Uterus (tissue), 2 donors: ENCODE results near the gene RHCG.

Source experiments
- POLR2A ChIP-seq, 2 donors: fragments of 450-650 bp; IDR thresholded peaks; one replicate each; pipeline ENCODE4 v1.6.1; 2016; ENCODE audit warnings: antibody characterized with exemption in 2 of 2, mild to moderate bottlenecking in 1 of 2, moderate library complexity in 1 of 2
- TF ChIP-seq, protein P1 (sequence below), 4 experiments: fragments of 200-600 bp in 2 of 4; fragments of 450-650 bp in 2 of 4; sonication (generic) in 2 of 4; IDR thresholded peaks; one replicate each; pipeline ENCODE4 v1.5.1; 2016 to 2019; ENCODE audit warnings: antibody characterized with exemption in 4 of 4, mild to moderate bottlenecking in 2 of 4, moderate library complexity in 1 of 4

DNA sequence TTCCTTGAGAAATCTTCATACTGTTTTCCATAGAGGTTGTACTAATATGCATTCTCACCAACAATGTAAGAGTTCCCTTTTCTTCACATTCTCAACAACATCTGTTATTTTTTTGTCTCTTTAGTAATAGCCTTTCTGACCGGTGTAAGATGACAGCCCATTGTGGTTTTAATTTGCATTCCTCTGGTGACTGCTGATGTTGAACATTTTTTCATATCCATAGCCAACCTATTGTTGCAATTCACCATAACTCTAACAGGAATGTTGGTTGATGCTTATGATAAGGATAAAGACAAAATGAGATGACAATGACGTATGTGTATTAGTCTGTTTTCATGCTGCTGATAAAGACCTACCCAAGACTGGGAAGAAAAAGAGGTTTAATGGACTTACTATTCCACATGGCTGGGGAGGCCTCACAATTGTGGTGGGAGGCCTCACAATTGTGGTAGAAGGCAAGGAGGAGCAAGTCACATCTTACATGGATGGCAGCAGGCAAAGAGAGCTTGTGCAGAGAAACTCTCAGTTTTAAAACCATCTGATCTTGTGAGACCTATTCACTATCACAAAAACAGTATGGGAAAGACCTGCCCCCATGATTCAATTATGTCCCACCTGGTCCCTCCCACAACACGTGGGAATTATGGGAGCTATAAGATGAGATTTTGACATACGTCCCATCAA lies 37.6 kb upstream of the RHCG start:
- TF ChIP-seq POLR2A (IDR thresholded peaks at IDR 0.05) = no peak
- TF ChIP-seq, protein P1, sequence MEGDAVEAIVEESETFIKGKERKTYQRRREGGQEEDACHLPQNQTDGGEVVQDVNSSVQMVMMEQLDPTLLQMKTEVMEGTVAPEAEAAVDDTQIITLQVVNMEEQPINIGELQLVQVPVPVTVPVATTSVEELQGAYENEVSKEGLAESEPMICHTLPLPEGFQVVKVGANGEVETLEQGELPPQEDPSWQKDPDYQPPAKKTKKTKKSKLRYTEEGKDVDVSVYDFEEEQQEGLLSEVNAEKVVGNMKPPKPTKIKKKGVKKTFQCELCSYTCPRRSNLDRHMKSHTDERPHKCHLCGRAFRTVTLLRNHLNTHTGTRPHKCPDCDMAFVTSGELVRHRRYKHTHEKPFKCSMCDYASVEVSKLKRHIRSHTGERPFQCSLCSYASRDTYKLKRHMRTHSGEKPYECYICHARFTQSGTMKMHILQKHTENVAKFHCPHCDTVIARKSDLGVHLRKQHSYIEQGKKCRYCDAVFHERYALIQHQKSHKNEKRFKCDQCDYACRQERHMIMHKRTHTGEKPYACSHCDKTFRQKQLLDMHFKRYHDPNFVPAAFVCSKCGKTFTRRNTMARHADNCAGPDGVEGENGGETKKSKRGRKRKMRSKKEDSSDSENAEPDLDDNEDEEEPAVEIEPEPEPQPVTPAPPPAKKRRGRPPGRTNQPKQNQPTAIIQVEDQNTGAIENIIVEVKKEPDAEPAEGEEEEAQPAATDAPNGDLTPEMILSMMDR (IDR thresholded peaks at IDR 0.05) = no peak
